Keratinocyte (primary cell): ENCODE measurements around the gene DNM2. TPM values are rescaled to one million over a fixed set of nuclear protein-coding genes. Genes with fewer than 3 reads are reported as not detected.

Experiments used
- DNase-seq: peaks from one replicate; pipeline ENCODE4 v3.0.0-alpha.2; 2011; ENCODE audit warnings: low read depth, missing footprints, low spot score
- FAIRE-seq: peaks from 2 replicates; lab custom pipeline; 2011; peaks lifted over from hg19 to GRCh38; lab: Jason Lieb, UNC
- H2AFZ ChIP-seq: 2 replicates; pipeline ENCODE4 v1.6.0; 2012; ENCODE audit warnings: low read length, control low read depth, inconsistent platforms; ENCODE audit not compliant: control insufficient read depth
- H3K27ac ChIP-seq: 2 replicates; pipeline ENCODE4 v1.5.1; 2011; ENCODE audit warnings: low read length; ENCODE audit not compliant: control insufficient read depth, insufficient read depth
- H3K27me3 ChIP-seq: 3 replicates; pipeline ENCODE4 v1.6.0; 2011; ENCODE audit warnings: low read length; ENCODE audit not compliant: control insufficient read depth, insufficient read depth; ENCODE audit errors: extremely low read depth
- H3K36me3 ChIP-seq, 2 experiments: 2 replicates in 1 of 2; 3 replicates in 1 of 2; pipeline ENCODE4 v1.5.1; 2011; ENCODE audit warnings: low read length in 2 of 2, mild to moderate bottlenecking in 1 of 2; ENCODE audit not compliant: control insufficient read depth in 2 of 2, insufficient read depth in 2 of 2; ENCODE audit errors: extremely low read depth in 1 of 2
- H3K4me1 ChIP-seq: 3 replicates; pipeline ENCODE4 v1.5.1; 2011; ENCODE audit warnings: low read length; ENCODE audit not compliant: control insufficient read depth, insufficient read depth; ENCODE audit errors: extremely low read depth
- H3K4me2 ChIP-seq: 3 replicates; pipeline ENCODE4 v1.6.0; 2011; ENCODE audit warnings: low read depth, low read length; ENCODE audit not compliant: control insufficient read depth, insufficient read depth; ENCODE audit errors: extremely low read depth
- H3K4me3 ChIP-seq, 3 experiments: fragments of 200-600 bp in 1 of 3; sonication (generic) in 1 of 3; 2 replicates in 2 of 3; 3 replicates in 1 of 3; pipeline ENCODE4 v1.5.1; 2011 to 2016; ENCODE audit warnings: low read length in 3 of 3, mild to moderate bottlenecking in 3 of 3, control low read depth in 2 of 3, inconsistent platforms in 1 of 3, low read depth in 1 of 3, mixed read lengths in 1 of 3, mixed run types in 1 of 3, moderate library complexity in 1 of 3; ENCODE audit not compliant: control insufficient read depth in 2 of 3, insufficient read depth in 2 of 3; ENCODE audit errors: extremely low read depth in 1 of 3
- H3K79me2 ChIP-seq: 2 replicates; pipeline ENCODE4 v1.6.0; 2012; ENCODE audit warnings: low read length; ENCODE audit not compliant: control insufficient read depth, insufficient read depth
- H3K9ac ChIP-seq: 3 replicates; pipeline ENCODE4 v1.6.0; 2011; ENCODE audit warnings: low read length; ENCODE audit not compliant: control insufficient read depth, insufficient read depth; ENCODE audit errors: extremely low read depth
- H3K9me1 ChIP-seq: 3 replicates; pipeline ENCODE4 v1.6.0; 2011; ENCODE audit warnings: low read length; ENCODE audit not compliant: control insufficient read depth, insufficient read depth; ENCODE audit errors: extremely low read depth
- H3K9me3 ChIP-seq: 2 replicates; pipeline ENCODE4 v1.5.1; 2012; ENCODE audit warnings: low read depth, low read length; ENCODE audit not compliant: control insufficient read depth
- H4K20me1 ChIP-seq: 3 replicates; pipeline ENCODE4 v1.6.0; 2011; ENCODE audit warnings: low read length; ENCODE audit not compliant: control insufficient read depth, insufficient read depth; ENCODE audit errors: extremely low read depth
- CTCF ChIP-seq, 3 experiments: IDR thresholded peaks in 1 of 3; conservative IDR thresholded peaks in 1 of 3; optimal IDR thresholded peaks in 1 of 3; 2 replicates in 2 of 3; 3 replicates in 1 of 3; pipeline versions ENCODE3 to v1.5.1; 2011; ENCODE audit warnings: low read length in 3 of 3, mild to moderate bottlenecking in 3 of 3, moderate library complexity in 2 of 3, control low read depth in 1 of 3, inconsistent platforms in 1 of 3; ENCODE audit not compliant: insufficient read depth in 2 of 3; ENCODE audit errors: extremely low read depth in 1 of 3
- EZH2 ChIP-seq: IDR thresholded peaks from one replicate; pipeline ENCODE4 v1.6.1; 2012; ENCODE audit warnings: inconsistent platforms, mild to moderate bottlenecking, low read length, moderate library complexity
- dilution Hi-C: fragments of 300-500 bp; cut with MboI; formaldehyde crosslinking; loops from one replicate; pipeline ENCODE4 v1.7.0; 2020; ENCODE audit warnings: low sequenced_read_pairs; ENCODE audit not compliant: extremely low pct_ligation_motif_present
- polyA plus RNA-seq, 5 experiments: library from polyadenylated mRNA; depleted of rRNA in 3 of 5; stranded (reverse) in 3 of 5; stranded (forward) in 1 of 5; unstranded in 1 of 5; fragments of >200 nt; gene quantifications; 1 replicate in 1 of 5; 2 replicates in 3 of 5; 3 replicates in 1 of 5; pipeline versions ENCODE4 v1.2.1 to v1.2.3, GENCODE V29; 2011 to 2012; ENCODE audit warnings: missing spikeins in 2 of 5, low read depth in 1 of 5, low replicate concordance in 1 of 5

The DNM2 gene
- polyA plus RNA-seq, 1 donor (not counting 4 experiments of a cell fraction or from before 2014, with no cell fraction given) = 60.1 TPM

- peaks cover 3% of the 10 kb centered on the region for H3K4me1 ChIP-seq
- H2AFZ ChIP-seq = no peak overlapping the region
- FAIRE-seq = no peak
- peaks cover 60 to 69% of the 10 kb centered on the region in 2 experiments for H3K36me3 ChIP-seq
- H3K4me2 ChIP-seq = no peak overlapping the region
- H3K4me3 ChIP-seq = no peak overlapping the region
- no peaks in the 10 kb centered on the region for H3K9me1 ChIP-seq
- peaks cover 17% of the 10 kb centered on the region for H3K79me2 ChIP-seq
- H3K9me3 ChIP-seq = no peaks in the 10 kb centered on the region
- dilution Hi-C loops = no loop called here
- no peak overlapping the region for H3K9ac ChIP-seq
- H3K27ac ChIP-seq = no peak overlapping the region
- H4K20me1 ChIP-seq = peaks cover 15% of the 10 kb centered on the region
- no peak for TF ChIP-seq CTCF (optimal IDR thresholded peaks at IDR 0.05 in 1 of 3, IDR thresholded peaks at IDR 0.05 in 1 of 3, conservative IDR thresholded peaks at IDR 0.05 in 1 of 3; ENCODE audit: extremely low read depth in 1 of 3, insufficient read depth in 2 of 3, low read length in 3 of 3)
- no peak for TF ChIP-seq EZH2
- DNase-seq = no peak
- H3K27me3 ChIP-seq = no peaks in the 10 kb centered on the region
Measured at GRCh38 chr19:10687518-10688288, 30.2 kb upstream of the DNM2 start.

GRCh38 chr19:10688545-10689280 is 29.2 kb upstream of the DNM2 start:
- peaks cover 15% of the 10 kb centered on the region for H4K20me1 ChIP-seq

More at GRCh38 chr19:10688545-10689280, 29.2 kb upstream of the DNM2 start:
- Histone ChIP-seq H3K36me3 (peaks cover 50 to 61% of the 10 kb centered on the region in 2 experiments), H3K9me1 (no peaks in the 10 kb centered on the region), H3K27me3 (no peaks in the 10 kb centered on the region), H3K27ac (no peak overlapping the region), H3K4me2 (no peak overlapping the region), H3K9me3 (no peaks in the 10 kb centered on the region), H3K4me1 (peaks cover 3% of the 10 kb centered on the region), H2AFZ (no peak overlapping the region), H3K79me2 (peaks cover 10% of the 10 kb centered on the region), H3K4me3 (no peak overlapping the region), H3K9ac (no peak overlapping the region)
- TF ChIP-seq EZH2 (no peak), CTCF (optimal IDR thresholded peaks at IDR 0.05 in 1 of 3, IDR thresholded peaks at IDR 0.05 in 1 of 3, conservative IDR thresholded peaks at IDR 0.05 in 1 of 3; ENCODE audit: extremely low read depth in 1 of 3, insufficient read depth in 2 of 3, low read length in 3 of 3) (no peak)
- FAIRE-seq (no peak), DNase-seq (no peak)
- dilution Hi-C loops = no loop called here
